Brain microvascular endothelial cell (primary cell): ENCODE measurements around the gene RAPGEF6.

Source experiments
- DNase-seq: peaks from one replicate; pipeline ENCODE4 v3.0.0-alpha.2; 2020
- H3K27ac ChIP-seq: fragments of 250-450 bp; sonication (Bioruptor Pico); 2 replicates; pipeline ENCODE4 v1.5.1; 2020; ENCODE audit warnings: mild to moderate bottlenecking, moderate library complexity
- H3K27me3 ChIP-seq: fragments of 250-450 bp; sonication (Bioruptor Pico); replicated peaks from 2 replicates; pipeline ENCODE4 v1.5.1; 2020; ENCODE audit warnings: mild to moderate bottlenecking
- H3K36me3 ChIP-seq: fragments of 250-450 bp; sonication (Bioruptor Pico); replicated peaks from 2 replicates; pipeline ENCODE4 v1.5.1; 2020; ENCODE audit warnings: mild to moderate bottlenecking
- H3K4me3 ChIP-seq: 2 replicates; pipeline ENCODE4 v1.5.1; 2011; ENCODE audit warnings: low read depth, mild to moderate bottlenecking, control low read depth, low read length, moderate library complexity
- in situ Hi-C: cut with HindIII; loops from 2 replicates; pipeline ENCODE4 v1.10.0; 2017; ENCODE audit warnings: low sequenced_read_pairs, low pct_ligation_motif_present
- TF ChIP-seq, protein P1 (sequence below): IDR thresholded peaks from 2 replicates; pipeline ENCODE4 v1.5.1; 2011; ENCODE audit warnings: low read depth, mild to moderate bottlenecking, moderate library complexity, low read length, control low read depth, inconsistent platforms; ENCODE audit errors: missing control alignments

Gene RAPGEF6

DNA sequence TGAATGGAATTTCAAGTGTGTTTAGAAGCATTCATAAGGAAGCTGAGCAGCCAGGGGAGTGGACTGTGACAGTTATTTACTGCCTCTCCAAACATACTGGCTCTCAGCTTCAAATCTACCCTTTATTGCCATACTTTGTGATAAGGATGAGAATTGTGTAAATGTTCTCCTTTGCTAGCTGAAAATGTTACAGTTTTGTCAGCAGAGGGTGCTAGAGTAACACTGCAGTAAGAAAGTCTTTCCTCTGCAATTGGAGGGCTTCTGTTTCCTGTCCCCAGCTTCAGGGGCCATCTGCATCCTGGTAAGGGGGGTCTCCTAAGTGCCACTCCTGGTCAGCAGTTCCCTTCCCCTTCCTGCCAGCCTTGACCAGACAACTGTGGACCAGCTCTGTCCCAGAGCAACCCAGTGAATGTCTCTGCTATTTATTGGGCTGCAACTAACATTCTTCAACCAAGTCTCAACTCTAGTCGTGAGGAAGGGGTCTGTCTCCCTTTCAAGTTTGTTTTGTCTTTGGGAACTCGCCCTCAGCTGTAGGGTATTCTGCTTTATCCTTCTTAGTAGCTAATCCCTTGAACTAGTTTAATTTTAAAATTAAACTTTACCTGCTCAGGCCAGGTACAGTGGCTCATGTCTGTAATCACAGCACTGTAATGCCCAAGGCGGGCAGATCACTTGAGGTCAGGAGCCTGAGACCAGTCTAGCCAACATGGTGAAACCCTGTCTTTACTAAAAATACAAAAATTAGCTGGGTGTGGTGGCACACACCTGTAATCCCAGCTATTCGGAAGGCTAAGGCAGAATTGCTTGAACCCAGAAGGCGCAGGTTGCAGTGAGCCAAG is 45.3 kb downstream of the RAPGEF6 start:
- TF ChIP-seq, protein P1, sequence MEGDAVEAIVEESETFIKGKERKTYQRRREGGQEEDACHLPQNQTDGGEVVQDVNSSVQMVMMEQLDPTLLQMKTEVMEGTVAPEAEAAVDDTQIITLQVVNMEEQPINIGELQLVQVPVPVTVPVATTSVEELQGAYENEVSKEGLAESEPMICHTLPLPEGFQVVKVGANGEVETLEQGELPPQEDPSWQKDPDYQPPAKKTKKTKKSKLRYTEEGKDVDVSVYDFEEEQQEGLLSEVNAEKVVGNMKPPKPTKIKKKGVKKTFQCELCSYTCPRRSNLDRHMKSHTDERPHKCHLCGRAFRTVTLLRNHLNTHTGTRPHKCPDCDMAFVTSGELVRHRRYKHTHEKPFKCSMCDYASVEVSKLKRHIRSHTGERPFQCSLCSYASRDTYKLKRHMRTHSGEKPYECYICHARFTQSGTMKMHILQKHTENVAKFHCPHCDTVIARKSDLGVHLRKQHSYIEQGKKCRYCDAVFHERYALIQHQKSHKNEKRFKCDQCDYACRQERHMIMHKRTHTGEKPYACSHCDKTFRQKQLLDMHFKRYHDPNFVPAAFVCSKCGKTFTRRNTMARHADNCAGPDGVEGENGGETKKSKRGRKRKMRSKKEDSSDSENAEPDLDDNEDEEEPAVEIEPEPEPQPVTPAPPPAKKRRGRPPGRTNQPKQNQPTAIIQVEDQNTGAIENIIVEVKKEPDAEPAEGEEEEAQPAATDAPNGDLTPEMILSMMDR = peak; percentile 81
- Histone ChIP-seq H3K27me3 (no peaks in the 10 kb centered on the region), H3K27ac (no peak overlapping the region), H3K4me3 (no peak overlapping the region), H3K36me3 (no peaks in the 10 kb centered on the region)
- in situ Hi-C loops = loop anchor here (25.0 kb wide), 1 partner anchor 423 kb away; the partner anchor contains the start of gene ACSL6
- DNase-seq = no peak

DNA sequence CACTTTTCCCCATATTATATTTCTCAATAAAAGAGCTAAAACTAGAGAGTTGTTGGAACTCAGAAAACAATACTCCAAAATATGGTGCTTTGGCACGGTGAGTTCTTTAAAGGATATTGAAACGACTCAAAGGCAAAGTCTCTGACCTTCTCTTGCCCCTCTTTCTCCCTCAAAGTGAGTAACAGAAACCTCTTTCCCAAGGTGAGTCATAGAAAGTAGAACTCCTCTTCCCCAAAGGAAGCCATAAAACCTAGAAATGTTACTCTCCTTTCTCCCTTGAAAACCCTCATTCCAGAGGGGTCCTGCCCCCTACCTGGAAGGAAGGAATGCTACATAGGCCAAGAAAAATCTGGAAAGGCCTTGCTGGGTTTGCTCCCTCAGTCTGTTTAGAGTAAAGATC is 47.5 kb downstream of the RAPGEF6 start:
- Histone ChIP-seq H3K36me3 (no peaks in the 10 kb centered on the region), H3K4me3 (no peak overlapping the region), H3K27ac (no peak overlapping the region), H3K27me3 (no peaks in the 10 kb centered on the region)
- TF ChIP-seq, protein P1 = no peak
- in situ Hi-C loops = loop anchor here (25.0 kb wide), 1 partner anchor 425 kb away; the partner anchor contains the start of gene ACSL6
- DNase-seq = no peak

DNA sequence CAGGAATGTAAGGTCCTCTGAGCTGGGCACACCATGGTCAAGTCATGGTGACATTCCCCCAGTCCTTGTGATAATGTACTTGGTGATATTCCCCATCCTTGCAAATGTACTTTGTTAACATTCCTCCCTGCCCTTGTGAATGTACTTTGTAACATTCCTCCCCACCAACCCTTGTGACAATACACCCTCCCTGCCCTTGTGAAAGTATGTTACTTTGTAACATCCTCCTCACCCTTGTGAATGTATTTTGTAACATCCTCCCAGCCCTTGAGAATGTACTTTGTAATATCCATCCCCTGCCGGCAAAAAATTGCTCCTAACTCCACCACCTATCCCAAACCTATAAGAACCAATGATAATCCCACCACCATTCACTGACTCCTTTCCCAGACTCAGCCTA is 53.3 kb downstream of the RAPGEF6 start:
- Histone ChIP-seq H3K27ac (no peak overlapping the region), H3K4me3 (no peak overlapping the region), H3K27me3 (no peaks in the 10 kb centered on the region), H3K36me3 (no peaks in the 10 kb centered on the region)
- no peak for DNase-seq
- TF ChIP-seq, protein P1 = no peak
- in situ Hi-C loops = loop anchor here (25.0 kb wide), 1 partner anchor 431 kb away; the partner anchor contains the start of gene ACSL6

DNA sequence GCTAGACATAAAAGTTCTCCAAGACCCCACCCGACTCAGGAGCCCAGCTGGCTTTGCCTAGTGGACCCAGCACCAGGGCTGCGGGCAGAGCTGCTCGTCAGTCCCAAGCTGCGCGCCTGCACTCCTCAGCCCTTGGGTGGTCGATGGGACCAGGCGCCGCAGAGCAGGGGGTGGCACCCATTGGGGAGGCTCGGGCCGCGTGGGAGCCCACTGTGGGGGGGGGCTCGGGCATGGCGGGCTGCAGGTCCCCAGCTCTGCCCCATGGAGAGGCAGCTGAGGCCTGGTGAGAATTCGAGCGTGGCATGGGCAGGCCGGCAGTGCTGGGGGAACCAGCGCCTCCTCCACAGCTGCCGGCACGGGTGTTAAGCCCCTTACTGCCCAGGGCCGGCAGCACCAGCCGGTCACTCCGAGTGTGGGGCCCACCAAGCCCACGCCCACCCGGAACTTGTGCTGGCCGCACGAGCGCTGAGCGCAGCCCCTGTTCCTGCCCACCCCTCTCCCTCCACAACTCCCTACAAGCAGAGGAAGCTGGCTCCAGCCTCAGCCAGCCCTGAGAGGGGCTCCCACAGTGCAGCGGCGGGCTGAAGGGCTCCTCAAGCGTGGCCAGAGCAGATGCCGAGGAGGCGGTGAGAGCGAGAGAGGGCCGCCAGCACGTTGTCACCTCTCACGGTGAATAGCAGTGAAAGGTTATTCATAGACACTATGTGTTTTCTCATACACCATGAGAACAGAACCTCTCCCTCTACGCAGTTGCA is 54.9 kb downstream of the RAPGEF6 start:
- DNase-seq = no peak
- TF ChIP-seq, protein P1 = no peak
- in situ Hi-C loops = loop anchor here (25.0 kb wide), 1 partner anchor 432 kb away; the partner anchor contains the start of gene ACSL6
- no peak overlapping the region for H3K27ac ChIP-seq
- no peaks in the 10 kb centered on the region for H3K27me3 ChIP-seq
- H3K4me3 ChIP-seq = no peak overlapping the region
- H3K36me3 ChIP-seq = no peaks in the 10 kb centered on the region

DNA sequence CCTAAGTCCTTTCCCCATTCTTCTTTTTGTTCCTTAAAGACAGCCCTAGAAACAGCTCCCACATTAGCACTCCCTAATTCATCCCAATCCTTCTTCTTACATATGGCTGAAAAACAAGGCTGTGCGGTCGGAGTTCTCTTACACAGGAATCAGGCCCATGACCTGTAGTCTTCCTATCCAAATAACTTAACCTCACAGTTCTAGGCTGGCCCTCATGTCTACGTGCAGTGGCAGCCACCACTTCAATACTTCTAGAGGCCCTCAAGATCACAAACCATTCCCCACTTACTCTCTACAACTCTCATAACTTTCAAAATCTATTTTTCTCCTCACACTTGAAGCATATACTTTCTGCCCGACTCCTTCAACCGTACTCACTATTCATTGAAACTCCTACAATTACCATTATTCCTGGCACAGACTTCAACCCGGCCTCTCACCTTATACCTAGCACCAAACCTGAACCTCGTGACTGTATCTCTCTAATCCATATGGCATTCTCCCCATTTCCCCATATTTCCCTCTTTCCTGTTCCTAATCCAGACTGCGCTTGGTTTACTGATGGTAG is 59.3 kb downstream of the RAPGEF6 start:
- in situ Hi-C loops = loop anchor here (25.0 kb wide), 1 partner anchor 437 kb away; the partner anchor contains the start of gene ACSL6
- DNase-seq = no peak
- H3K27ac ChIP-seq = no peak overlapping the region
- H3K4me3 ChIP-seq = no peak overlapping the region
- no peaks in the 10 kb centered on the region for H3K36me3 ChIP-seq
- H3K27me3 ChIP-seq = no peaks in the 10 kb centered on the region
- TF ChIP-seq, protein P1 = no peak
